ENCODE results near the gene GHR.

Gene GHR

GRCh38 chr5:42759456-42759855 is 336.2 kb downstream of the GHR start:
- in situ Hi-C loops (cut with MboI; ENCODE audit: low pct_unique_long_range_greater_than_20kb, low sequenced_read_pairs, unreplicated experiment) = loop anchor here (25.0 kb wide), 1 partner anchor 897 kb away; the partner anchor contains the start of gene OXCT1
- TF ChIP-seq, protein P1, sequence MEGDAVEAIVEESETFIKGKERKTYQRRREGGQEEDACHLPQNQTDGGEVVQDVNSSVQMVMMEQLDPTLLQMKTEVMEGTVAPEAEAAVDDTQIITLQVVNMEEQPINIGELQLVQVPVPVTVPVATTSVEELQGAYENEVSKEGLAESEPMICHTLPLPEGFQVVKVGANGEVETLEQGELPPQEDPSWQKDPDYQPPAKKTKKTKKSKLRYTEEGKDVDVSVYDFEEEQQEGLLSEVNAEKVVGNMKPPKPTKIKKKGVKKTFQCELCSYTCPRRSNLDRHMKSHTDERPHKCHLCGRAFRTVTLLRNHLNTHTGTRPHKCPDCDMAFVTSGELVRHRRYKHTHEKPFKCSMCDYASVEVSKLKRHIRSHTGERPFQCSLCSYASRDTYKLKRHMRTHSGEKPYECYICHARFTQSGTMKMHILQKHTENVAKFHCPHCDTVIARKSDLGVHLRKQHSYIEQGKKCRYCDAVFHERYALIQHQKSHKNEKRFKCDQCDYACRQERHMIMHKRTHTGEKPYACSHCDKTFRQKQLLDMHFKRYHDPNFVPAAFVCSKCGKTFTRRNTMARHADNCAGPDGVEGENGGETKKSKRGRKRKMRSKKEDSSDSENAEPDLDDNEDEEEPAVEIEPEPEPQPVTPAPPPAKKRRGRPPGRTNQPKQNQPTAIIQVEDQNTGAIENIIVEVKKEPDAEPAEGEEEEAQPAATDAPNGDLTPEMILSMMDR (IDR thresholded peaks at IDR 0.05; ENCODE audit: extremely low read depth, insufficient read depth, missing control alignments) = no peak
- no peak for DNase-seq (ENCODE audit: low spot score)

GRCh38 chr5:42760426-42760825 is 337.2 kb downstream of the GHR start:
- DNase-seq (ENCODE audit: low spot score) = no peak
- in situ Hi-C loops (cut with MboI; ENCODE audit: low pct_unique_long_range_greater_than_20kb, low sequenced_read_pairs, unreplicated experiment) = loop anchor here (25.0 kb wide), 1 partner anchor 898 kb away; the partner anchor contains the start of gene OXCT1
- TF ChIP-seq, protein P1 (IDR thresholded peaks at IDR 0.05; ENCODE audit: extremely low read depth, insufficient read depth, missing control alignments) = no peak

GRCh38 chr5:42761791-42762190 is 338.6 kb downstream of the GHR start:
- no peak for DNase-seq (ENCODE audit: low spot score)
- TF ChIP-seq, protein P1 (IDR thresholded peaks at IDR 0.05; ENCODE audit: extremely low read depth, insufficient read depth, missing control alignments) = no peak
- in situ Hi-C loops (cut with MboI; ENCODE audit: low pct_unique_long_range_greater_than_20kb, low sequenced_read_pairs, unreplicated experiment) = loop anchor here (25.0 kb wide), 1 partner anchor 899 kb away; the partner anchor contains the start of gene OXCT1

DNA sequence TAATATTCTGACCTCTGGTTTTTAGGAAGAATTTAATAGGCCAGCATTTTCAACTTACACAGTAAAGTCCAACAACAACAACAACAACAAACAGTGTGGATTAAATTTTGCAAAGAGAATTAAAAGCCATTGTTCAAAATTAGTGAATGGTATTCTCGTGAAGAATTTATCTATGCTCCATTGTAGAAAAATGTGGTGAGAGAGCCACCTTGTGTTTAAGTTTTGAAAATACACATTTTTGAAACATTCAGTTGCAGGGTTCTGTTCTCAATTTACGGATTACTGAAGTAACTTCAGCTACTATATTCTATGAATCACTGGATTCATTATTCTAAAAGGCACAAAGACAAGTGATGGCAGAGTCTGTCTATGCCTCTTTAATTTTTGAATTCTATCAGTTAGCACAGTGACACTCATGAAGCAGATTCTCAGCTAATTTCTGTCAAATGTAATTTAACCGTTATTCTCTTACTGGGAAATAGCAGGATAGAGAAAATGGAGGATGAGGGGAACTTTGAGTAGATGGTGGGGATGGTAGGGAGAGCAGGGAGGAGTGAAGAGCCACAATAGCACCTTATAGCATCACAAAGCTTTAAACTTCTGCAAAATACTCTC is 344.4 kb downstream of the GHR start:
- TF ChIP-seq, protein P1 (IDR thresholded peaks at IDR 0.05; ENCODE audit: extremely low read depth, insufficient read depth, missing control alignments) = peak; percentile 46
- in situ Hi-C loops (cut with MboI; ENCODE audit: low pct_unique_long_range_greater_than_20kb, low sequenced_read_pairs, unreplicated experiment) = loop anchor here (25.0 kb wide), 1 partner anchor 905 kb away; the partner anchor contains the start of gene OXCT1
- DNase-seq (ENCODE audit: low spot score) = peak; percentile 26

- TF ChIP-seq, protein P1 (IDR thresholded peaks at IDR 0.05; ENCODE audit: extremely low read depth, insufficient read depth, missing control alignments) = no peak
- DNase-seq (ENCODE audit: low spot score) = no peak
- in situ Hi-C loops (cut with MboI; ENCODE audit: low pct_unique_long_range_greater_than_20kb, low sequenced_read_pairs, unreplicated experiment) = loop anchor here (25.0 kb wide), 1 partner anchor 906 kb away; the partner anchor contains the start of gene OXCT1
Measured at GRCh38 chr5:42768106-42768504, 344.9 kb downstream of the GHR start.

- in situ Hi-C loops (cut with MboI; ENCODE audit: low pct_unique_long_range_greater_than_20kb, low sequenced_read_pairs, unreplicated experiment) = loop anchor here (25.0 kb wide), 1 partner anchor 908 kb away; the partner anchor contains the start of gene OXCT1
- DNase-seq (ENCODE audit: low spot score) = no peak
Measured at GRCh38 chr5:42770003-42770402, 346.8 kb downstream of the GHR start.

More at GRCh38 chr5:42770003-42770402, 346.8 kb downstream of the GHR start:
- TF ChIP-seq, protein P1 (IDR thresholded peaks at IDR 0.05; ENCODE audit: extremely low read depth, insufficient read depth, missing control alignments) = no peak

Measured in GM13977 (cell line).